AG09319 (cell line): Measurements from ENCODE around the gene NAA35.

Experiments
- DNase-seq: peaks from one replicate; pipeline ENCODE4 v3.0.0-alpha.2; 2010; ENCODE audit warnings: low read depth; ENCODE audit errors: extremely low read depth
- CTCF ChIP-seq: IDR thresholded peaks from 2 replicates; pipeline ENCODE4 v1.5.1; 2011; ENCODE audit warnings: low read depth, mild to moderate bottlenecking, inconsistent platforms, low read length, moderate library complexity

The NAA35 gene

GRCh38 chr9:85940275-85940831 lies 593 bp upstream of the NAA35 start:
- no peak for DNase-seq
- TF ChIP-seq CTCF = no peak

GRCh38 chr9:85941622-85941940 lies 635 bp downstream of the NAA35 start:
- DNase-seq = no peak

GRCh38 chr9:85941966-85942912 lies 1.3 kb downstream of the NAA35 start:
- no peak for DNase-seq
- no peak for TF ChIP-seq CTCF

More at GRCh38 chr9:85941622-85941940, 635 bp downstream of the NAA35 start:
- no peak for TF ChIP-seq CTCF

- no peak for DNase-seq
- TF ChIP-seq CTCF = no peak
Measured at GRCh38 chr9:85942913-85943709, 2.2 kb downstream of the NAA35 start.

GRCh38 chr9:85943757-85944430 lies 2.9 kb downstream of the NAA35 start:
- TF ChIP-seq CTCF = no peak
- no peak for DNase-seq

GRCh38 chr9:85944672-85945071 lies 3.7 kb downstream of the NAA35 start:
- no peak for DNase-seq
- TF ChIP-seq CTCF = no peak
